ENCODE measurements around the gene EIF3I. TPM values are rescaled to one million over a fixed set of nuclear protein-coding genes. Genes with fewer than 3 reads are reported as not detected.
A peak's percentile ranks its signal among the peaks of the same experiment; 100 is the strongest.

Gene EIF3I
- total RNA-seq = 100 to 1,000 TPM; 121 to 172 (median 152) TPM

DNA sequence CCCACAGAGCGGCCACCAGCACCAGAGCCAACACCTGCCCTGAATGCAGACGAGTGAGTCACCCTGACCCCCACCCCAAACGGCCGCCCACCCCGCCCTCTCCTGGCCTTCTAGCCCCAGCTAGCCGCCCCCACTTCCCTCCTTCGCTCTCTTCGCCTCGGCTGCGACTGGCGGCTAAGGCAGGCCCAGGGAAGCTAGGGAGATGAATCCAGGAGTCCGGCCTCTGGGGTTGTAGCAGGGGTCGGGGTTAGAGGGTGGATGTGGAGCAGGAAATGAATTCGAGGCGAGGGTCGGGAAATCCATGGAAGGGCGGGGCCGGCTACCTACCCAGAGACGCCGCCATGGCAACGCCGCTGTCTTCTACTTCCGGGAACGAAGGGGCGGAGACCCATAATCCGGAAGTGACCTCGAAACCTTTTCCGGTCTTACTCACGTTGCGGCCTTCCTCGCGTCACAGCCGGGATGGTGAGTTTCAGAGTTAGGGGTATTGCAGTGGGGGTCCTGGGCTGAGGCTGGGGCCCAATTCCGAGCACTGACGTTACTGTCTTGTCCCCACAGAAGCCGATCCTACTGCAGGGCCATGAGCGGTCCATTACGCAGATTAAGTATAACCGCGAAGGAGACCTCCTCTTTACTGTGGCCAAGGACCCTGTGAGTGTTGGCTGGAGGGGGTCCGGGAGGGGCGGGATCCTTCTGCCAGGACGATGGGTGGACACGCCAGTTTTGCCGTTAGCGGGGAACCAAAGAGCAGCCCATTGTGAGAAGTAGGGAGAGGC is at the start of gene EIF3I, which contains the start of gene TMEM234:
EIF3I (plus strand) TSS at position 428 of the 776 bp plus-strand sequence; CDS start at position 463, 35 bp downstream.
TMEM234 (minus strand) TSS at position 374 of the 776 bp plus-strand sequence; CDS start at position 343, 31 bp downstream.
- WGBS, 2 donors = 0 to 1% methylated on average over 40 to 46 of the region's 46 CpGs
- peaks cover 0 to 51% (median 23%) of the 10 kb centered on the region in 4 donors for H3K4me1 ChIP-seq
- no peaks in the 10 kb centered on the region for H3K9me3 ChIP-seq
- no peaks in the 10 kb centered on the region for H3K27me3 ChIP-seq
- peak within 1 kb of the TSS; percentile 80 to 96 (median 92) for H3K27ac ChIP-seq
- peak within 1 kb of the TSS; percentile 68 to 99 (median 84) for H3K4me3 ChIP-seq
- peak; percentile 85 to 96 for DNase-seq (ENCODE audit: low spot score in 2 of 2)
- TF ChIP-seq, protein P1, sequence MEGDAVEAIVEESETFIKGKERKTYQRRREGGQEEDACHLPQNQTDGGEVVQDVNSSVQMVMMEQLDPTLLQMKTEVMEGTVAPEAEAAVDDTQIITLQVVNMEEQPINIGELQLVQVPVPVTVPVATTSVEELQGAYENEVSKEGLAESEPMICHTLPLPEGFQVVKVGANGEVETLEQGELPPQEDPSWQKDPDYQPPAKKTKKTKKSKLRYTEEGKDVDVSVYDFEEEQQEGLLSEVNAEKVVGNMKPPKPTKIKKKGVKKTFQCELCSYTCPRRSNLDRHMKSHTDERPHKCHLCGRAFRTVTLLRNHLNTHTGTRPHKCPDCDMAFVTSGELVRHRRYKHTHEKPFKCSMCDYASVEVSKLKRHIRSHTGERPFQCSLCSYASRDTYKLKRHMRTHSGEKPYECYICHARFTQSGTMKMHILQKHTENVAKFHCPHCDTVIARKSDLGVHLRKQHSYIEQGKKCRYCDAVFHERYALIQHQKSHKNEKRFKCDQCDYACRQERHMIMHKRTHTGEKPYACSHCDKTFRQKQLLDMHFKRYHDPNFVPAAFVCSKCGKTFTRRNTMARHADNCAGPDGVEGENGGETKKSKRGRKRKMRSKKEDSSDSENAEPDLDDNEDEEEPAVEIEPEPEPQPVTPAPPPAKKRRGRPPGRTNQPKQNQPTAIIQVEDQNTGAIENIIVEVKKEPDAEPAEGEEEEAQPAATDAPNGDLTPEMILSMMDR (IDR thresholded peaks at IDR 0.05) = no peak
- TF ChIP-seq EP300 (IDR thresholded peaks at IDR 0.05) (peak; percentile 87 to 95), POLR2A (IDR thresholded peaks at IDR 0.05) (peak; percentile 72 to 80)
- peaks cover 0 to 65% (median 13%) of the 10 kb centered on the region in 3 donors for H3K36me3 ChIP-seq

DNA sequence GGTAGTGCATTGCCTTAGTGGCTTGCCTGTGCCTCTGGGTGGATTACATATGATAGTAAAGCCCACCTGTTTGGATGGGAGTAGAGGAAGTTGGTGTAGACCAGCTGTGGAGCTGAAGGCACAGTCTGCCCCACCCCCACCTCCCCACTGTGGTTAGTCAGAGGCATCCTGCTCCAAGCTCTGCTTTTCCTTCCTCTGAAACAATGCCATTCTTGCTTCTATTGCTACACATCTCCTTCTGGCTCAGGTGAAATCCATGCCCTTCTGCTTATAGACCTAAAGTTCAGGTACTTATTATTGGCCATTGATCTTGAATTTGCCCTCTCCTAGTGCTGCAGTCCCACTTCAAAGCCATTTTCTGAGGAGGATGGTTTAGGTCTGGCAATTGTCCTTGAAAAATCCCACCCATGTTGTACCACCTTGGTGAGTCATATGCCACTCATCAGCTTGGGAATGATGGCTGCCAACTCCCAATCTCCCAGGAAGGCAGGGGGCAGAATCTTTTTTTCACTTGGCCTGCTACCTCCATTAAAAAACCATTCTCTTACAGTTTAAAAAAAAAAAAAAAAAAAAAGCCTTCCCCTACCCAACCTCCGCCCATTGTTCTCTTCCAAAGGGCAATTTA is 49.5 kb upstream of the EIF3I start:
- TF ChIP-seq, protein P1 (IDR thresholded peaks at IDR 0.05) = no peak
- no peak for TF ChIP-seq EP300 (IDR thresholded peaks at IDR 0.05)
- no peak for TF ChIP-seq POLR2A (IDR thresholded peaks at IDR 0.05)
- H3K4me3 ChIP-seq = no peak overlapping the region
- no peaks in the 10 kb centered on the region for H3K9me3 ChIP-seq
- H3K27ac ChIP-seq = no peak overlapping the region
- no peaks in the 10 kb centered on the region for H3K27me3 ChIP-seq
- peaks cover 0 to 73% (median 28%) of the 10 kb centered on the region in 3 donors for H3K36me3 ChIP-seq
- 98 to 100% methylated on average over 1 of the region's 1 CpG for WGBS, 2 donors
- H3K4me1 ChIP-seq = no peaks in the 10 kb centered on the region
- no peak for DNase-seq (ENCODE audit: low spot score in 2 of 2)

DNA sequence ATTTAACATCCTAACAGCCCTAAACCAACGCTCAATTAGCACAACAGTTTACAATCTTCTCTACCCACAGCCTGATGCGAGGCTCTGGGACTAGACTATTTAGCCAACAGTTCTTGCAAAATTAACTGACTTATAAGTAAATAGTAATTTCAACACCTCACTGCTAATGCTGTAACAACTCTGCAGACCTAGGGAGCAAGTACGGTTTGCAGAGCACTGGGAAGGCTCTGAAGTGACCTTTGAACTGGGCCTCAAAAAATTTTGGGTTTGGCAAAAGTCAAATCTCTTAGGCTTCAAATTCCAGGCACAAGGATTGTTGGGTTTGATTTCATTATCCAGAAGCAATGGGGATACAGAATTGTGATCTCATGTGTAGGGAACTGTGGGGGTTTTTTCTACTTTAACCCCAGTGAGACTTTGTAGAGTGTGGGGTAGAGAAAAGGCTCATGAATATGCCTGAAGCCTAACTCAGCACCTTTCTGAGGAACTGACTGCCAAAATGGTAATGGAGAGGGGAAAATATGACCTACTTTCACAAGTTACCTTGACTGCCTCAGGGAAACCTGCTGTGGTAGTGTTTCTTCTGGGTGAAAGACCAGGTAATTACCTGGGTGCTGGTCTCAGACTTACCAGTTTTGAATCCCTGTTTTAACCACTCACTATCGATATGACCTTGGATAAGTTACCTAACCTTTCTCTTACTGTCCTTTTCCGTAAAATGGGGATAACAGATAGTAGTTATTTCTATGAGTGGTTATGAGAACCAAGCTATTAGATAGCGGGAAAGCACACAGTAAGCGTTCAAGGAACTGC is 43.6 kb upstream of the EIF3I start:
- DNase-seq (ENCODE audit: low spot score in 2 of 2) = no peak
- TF ChIP-seq POLR2A (IDR thresholded peaks at IDR 0.05) (no peak), EP300 (IDR thresholded peaks at IDR 0.05) (no peak)
- TF ChIP-seq, protein P1 (IDR thresholded peaks at IDR 0.05) = no peak
- Histone ChIP-seq H3K27me3 (no peaks in the 10 kb centered on the region), H3K36me3 (peaks cover 0 to 37% (median 4%) of the 10 kb centered on the region in 3 donors), H3K4me3 (peak overlapping the region in 2 of 4 donors; percentile 75 to 77), H3K27ac (peak overlapping the region; percentile 87 to 97 (median 94)), H3K4me1 (peaks cover 2 to 37% (median 26%) of the 10 kb centered on the region in 4 donors), H3K9me3 (no peaks in the 10 kb centered on the region)
- WGBS, 2 donors = 79 to 86% methylated on average over 7 of the region's 7 CpGs

DNA sequence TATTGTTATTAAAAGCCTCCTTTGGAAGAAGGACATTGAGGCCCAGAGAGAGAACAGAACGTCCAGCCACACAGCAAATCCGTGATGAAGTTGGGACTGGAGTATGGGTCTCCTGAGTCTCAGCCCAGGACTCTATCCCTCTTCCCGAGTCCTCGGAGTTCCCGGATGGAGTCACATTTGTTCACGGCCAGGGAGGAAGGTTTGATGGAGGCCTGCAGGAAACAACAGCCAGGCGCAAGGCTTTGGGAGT is 43.1 kb upstream of the EIF3I start:
- peaks cover 0 to 38% (median 4%) of the 10 kb centered on the region in 3 donors for H3K36me3 ChIP-seq
- DNase-seq (ENCODE audit: low spot score in 2 of 2) = no peak
- 10% methylated on average over 7 of the region's 7 CpGs for WGBS, 2 donors
- peak overlapping the region; percentile 87 to 97 (median 94) for H3K27ac ChIP-seq
- H3K4me1 ChIP-seq = peaks cover 2 to 43% (median 27%) of the 10 kb centered on the region in 4 donors
- TF ChIP-seq, protein P1 (IDR thresholded peaks at IDR 0.05) = no peak
- TF ChIP-seq EP300 (IDR thresholded peaks at IDR 0.05) (no peak), POLR2A (IDR thresholded peaks at IDR 0.05) (no peak)
- peak overlapping the region; percentile 75 to 82 (median 80) for H3K4me3 ChIP-seq
- no peaks in the 10 kb centered on the region for H3K9me3 ChIP-seq
- no peaks in the 10 kb centered on the region for H3K27me3 ChIP-seq

Data from tibial nerve (tissue), 4 donors.